Liver (tissue), 9 donors: ENCODE data around the gene PGBD4. TPM values are rescaled to one million over a fixed set of nuclear protein-coding genes. Genes with fewer than 3 reads are reported as not detected.

Experiments used
- DNase-seq: peaks from one replicate; pipeline ENCODE4 v3.0.0-alpha.2; 2017; ENCODE audit warnings: low spot score
- H3K27ac ChIP-seq, 2 donors: one replicate each; pipeline ENCODE4 v1.7.0; 2013; ENCODE audit warnings: inconsistent platforms in 2 of 2, low read length in 2 of 2, control low read depth in 1 of 2, low read depth in 1 of 2, mild to moderate bottlenecking in 1 of 2
- H3K27me3 ChIP-seq, 4 donors: one replicate each; pipeline versions ENCODE4 v1.6.1 to v1.7.0; 2013; ENCODE audit warnings: low read length in 3 of 4, inconsistent platforms in 1 of 4, mild to moderate bottlenecking in 1 of 4, moderate library complexity in 1 of 4; ENCODE audit not compliant: control insufficient read depth in 4 of 4, insufficient read depth in 4 of 4
- H3K36me3 ChIP-seq, 4 donors: one replicate each; pipeline versions ENCODE4 v1.6.1 to v1.7.0; 2013; ENCODE audit warnings: low read length in 3 of 4, mild to moderate bottlenecking in 3 of 4, low read depth in 1 of 4, moderate library complexity in 1 of 4; ENCODE audit not compliant: control insufficient read depth in 4 of 4, insufficient read depth in 3 of 4
- H3K4me1 ChIP-seq, 4 donors: one replicate each; pipeline versions ENCODE4 v1.6.1 to v1.7.0; 2013; ENCODE audit warnings: low read length in 3 of 4, mild to moderate bottlenecking in 3 of 4, moderate library complexity in 1 of 4; ENCODE audit not compliant: control insufficient read depth in 4 of 4, insufficient read depth in 4 of 4
- H3K4me3 ChIP-seq, 3 donors: one replicate each; pipeline versions ENCODE4 v1.6.1 to v1.7.0; 2013; ENCODE audit warnings: low read length in 3 of 3, control low read depth in 1 of 3, low read depth in 1 of 3, mild to moderate bottlenecking in 1 of 3
- H3K9ac ChIP-seq, 2 donors: one replicate each; pipeline ENCODE4 v1.7.0; 2013; ENCODE audit warnings: low read length in 2 of 2, mild to moderate bottlenecking in 2 of 2, moderate library complexity in 2 of 2, control low read depth in 1 of 2, low read depth in 1 of 2
- H3K9me3 ChIP-seq, 4 donors: one replicate each; pipeline versions ENCODE4 v1.6.1 to v1.7.0; 2013; ENCODE audit warnings: low read length in 3 of 4; ENCODE audit not compliant: control insufficient read depth in 4 of 4
- EGR1 ChIP-seq, 2 donors: IDR thresholded peaks; 2 replicates each; pipeline ENCODE4 v1.6.1; 2016 to 2018; ENCODE audit warnings: antibody characterized with exemption in 2 of 2, low read depth in 2 of 2
- FOXA1 ChIP-seq: IDR thresholded peaks from 2 replicates; pipeline ENCODE4 v1.6.1; 2016; ENCODE audit warnings: antibody characterized with exemption
- FOXA2 ChIP-seq: IDR thresholded peaks from 2 replicates; pipeline ENCODE4 v1.6.1; 2016; ENCODE audit warnings: antibody characterized with exemption
- GABPA ChIP-seq, 2 donors: IDR thresholded peaks in 1 of 2; conservative IDR thresholded peaks in 1 of 2; 2 replicates each; pipeline ENCODE4 v1.6.1; 2016; ENCODE audit warnings: antibody characterized with exemption in 2 of 2, mild to moderate bottlenecking in 1 of 2, moderate library complexity in 1 of 2
- HNF4A ChIP-seq, 2 donors: conservative IDR thresholded peaks; 2 replicates each; pipeline ENCODE4 v1.6.1; 2016; ENCODE audit warnings: antibody characterized with exemption in 2 of 2, mild to moderate bottlenecking in 2 of 2
- HNF4G ChIP-seq: IDR thresholded peaks from 2 replicates; pipeline ENCODE4 v1.6.1; 2016; ENCODE audit warnings: antibody characterized with exemption
- JUND ChIP-seq, 2 donors: IDR thresholded peaks; 2 replicates each; pipeline ENCODE4 v1.6.1; 2016; ENCODE audit warnings: antibody characterized with exemption in 2 of 2
- NR2F2 ChIP-seq: IDR thresholded peaks from 2 replicates; pipeline ENCODE4 v1.6.1; 2016; ENCODE audit warnings: antibody characterized with exemption
- RAD21 ChIP-seq, 2 donors: IDR thresholded peaks; 2 replicates each; pipeline ENCODE4 v1.6.1; 2016; ENCODE audit warnings: antibody characterized with exemption in 2 of 2, mild to moderate bottlenecking in 2 of 2
- RXRA ChIP-seq, 2 donors: IDR thresholded peaks; 2 replicates each; pipeline ENCODE4 v1.6.1; 2017 to 2018; ENCODE audit warnings: antibody characterized with exemption in 2 of 2, mild to moderate bottlenecking in 1 of 2
- SP1 ChIP-seq: IDR thresholded peaks from 2 replicates; pipeline ENCODE4 v1.6.1; 2018; ENCODE audit warnings: antibody characterized with exemption, mild to moderate bottlenecking
- TAF1 ChIP-seq: conservative IDR thresholded peaks from 2 replicates; pipeline ENCODE4 v1.6.1; 2016; ENCODE audit warnings: antibody characterized with exemption, mild to moderate bottlenecking
- YY1 ChIP-seq: IDR thresholded peaks from 2 replicates; pipeline ENCODE4 v1.6.1; 2016; ENCODE audit warnings: antibody characterized with exemption, mild to moderate bottlenecking
- WGBS: extraction: QIAGEN DNeasy Blood & Tissue Kit; methylation state at CpG from one replicate; pipeline ENCODE4 v1.1.7; 2013; 5-methylcytosine and 5-hydroxymethylcytosine counted together
- polyA plus RNA-seq, 2 donors: library from polyadenylated mRNA; stranded (reverse) in 1 of 2; unstranded in 1 of 2; fragments of 200-250 nt in 1 of 2; fragments of >200 nt in 1 of 2; fragmentation: Nextera tagmentation in 1 of 2; extraction: Ambion mirVana in 1 of 2; gene quantifications; one replicate each; pipeline versions ENCODE4 v1.2.1 to v1.2.3, GENCODE V29; 2013 to 2015
- total RNA-seq, 2 donors: library from RNA; depleted of rRNA; stranded (reverse); fragments of >200 nt; gene quantifications; one replicate each; pipeline ENCODE4 v1.2.3, GENCODE V29; 2014
- TF ChIP-seq, protein P1 (sequence below): fragments of 150-350 bp; IDR thresholded peaks from 2 replicates; pipeline ENCODE4 v1.5.1; 2017; ENCODE audit warnings: improper control_type of control experiment, low read depth, low read length; ENCODE audit not compliant: missing input control
- TF ChIP-seq, protein P2 (sequence below): IDR thresholded peaks from 2 replicates; pipeline ENCODE4 v1.6.1; 2016; ENCODE audit warnings: antibody characterized with exemption, mild to moderate bottlenecking
- TF ChIP-seq, protein P3 (sequence below): IDR thresholded peaks from 2 replicates; pipeline ENCODE4 v1.6.1; 2016; ENCODE audit warnings: antibody characterized with exemption
- TF ChIP-seq, protein P4 (sequence below): IDR thresholded peaks from 2 replicates; pipeline ENCODE4 v1.6.1; 2016; ENCODE audit warnings: antibody characterized with exemption
- TF ChIP-seq, protein P5 (sequence below): IDR thresholded peaks from 2 replicates; pipeline ENCODE4 v1.6.1; 2016; ENCODE audit warnings: antibody characterized with exemption
- donor health status: healthy.
- donor health status: healthy.
- donor health status: healthy.
- donor health status: healthy.
- donor health status: healthy.

PGBD4 gene
- total and polyA plus RNA-seq, 4 donors, result 0.39 to 1.1 (median 0.94) TPM

DNA sequence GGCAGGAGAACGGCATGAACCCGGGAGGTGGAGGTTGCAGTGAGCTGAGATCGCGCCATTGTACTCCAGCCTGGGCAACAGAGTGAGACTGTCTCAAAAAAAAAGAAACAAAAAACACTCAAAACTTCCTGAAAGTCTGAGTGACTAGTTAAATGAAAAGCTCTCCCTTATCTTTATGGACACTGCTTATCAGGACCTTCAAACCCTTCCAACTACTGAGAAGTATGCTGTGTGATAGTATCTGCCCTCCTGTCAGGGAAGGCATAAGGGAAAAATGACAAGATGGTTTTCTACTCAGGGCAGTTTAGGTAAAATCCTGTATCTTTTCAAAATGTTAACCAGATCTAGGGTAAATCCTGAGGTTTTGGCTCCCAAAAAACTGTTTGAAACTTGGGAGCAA lies 22.0 kb upstream of the PGBD4 start:
- no peak overlapping the region for H3K27ac ChIP-seq
- WGBS, result 87% methylated on average over 4 of the region's 4 CpGs
- no peak overlapping the region for H3K4me3 ChIP-seq
- H3K27me3 ChIP-seq, result no peaks in the 10 kb centered on the region
- no peaks in the 10 kb centered on the region for H3K9me3 ChIP-seq
- peaks cover 0 to 4% (median 2%) of the 10 kb centered on the region in 4 donors for H3K4me1 ChIP-seq
- no peak for DNase-seq
- TF ChIP-seq, protein P1, sequence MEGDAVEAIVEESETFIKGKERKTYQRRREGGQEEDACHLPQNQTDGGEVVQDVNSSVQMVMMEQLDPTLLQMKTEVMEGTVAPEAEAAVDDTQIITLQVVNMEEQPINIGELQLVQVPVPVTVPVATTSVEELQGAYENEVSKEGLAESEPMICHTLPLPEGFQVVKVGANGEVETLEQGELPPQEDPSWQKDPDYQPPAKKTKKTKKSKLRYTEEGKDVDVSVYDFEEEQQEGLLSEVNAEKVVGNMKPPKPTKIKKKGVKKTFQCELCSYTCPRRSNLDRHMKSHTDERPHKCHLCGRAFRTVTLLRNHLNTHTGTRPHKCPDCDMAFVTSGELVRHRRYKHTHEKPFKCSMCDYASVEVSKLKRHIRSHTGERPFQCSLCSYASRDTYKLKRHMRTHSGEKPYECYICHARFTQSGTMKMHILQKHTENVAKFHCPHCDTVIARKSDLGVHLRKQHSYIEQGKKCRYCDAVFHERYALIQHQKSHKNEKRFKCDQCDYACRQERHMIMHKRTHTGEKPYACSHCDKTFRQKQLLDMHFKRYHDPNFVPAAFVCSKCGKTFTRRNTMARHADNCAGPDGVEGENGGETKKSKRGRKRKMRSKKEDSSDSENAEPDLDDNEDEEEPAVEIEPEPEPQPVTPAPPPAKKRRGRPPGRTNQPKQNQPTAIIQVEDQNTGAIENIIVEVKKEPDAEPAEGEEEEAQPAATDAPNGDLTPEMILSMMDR, result no peak
- TF ChIP-seq SP1 (no peak), HNF4A (conservative IDR thresholded peaks at IDR 0.05) (no peak), NR2F2 (no peak), TAF1 (no peak), YY1 (no peak), GABPA (IDR thresholded peaks at IDR 0.05 in 1 of 2, conservative IDR thresholded peaks at IDR 0.05 in 1 of 2) (no peak), RAD21 (IDR thresholded peaks at IDR 0.05) (no peak), RXRA (IDR thresholded peaks at IDR 0.05) (no peak), HNF4G (no peak), FOXA1 (no peak), JUND (IDR thresholded peaks at IDR 0.05) (no peak), EGR1 (IDR thresholded peaks at IDR 0.05; ENCODE audit: low read depth in 2 of 2) (no peak), FOXA2 (no peak)
- TF ChIP-seq, protein P2, sequence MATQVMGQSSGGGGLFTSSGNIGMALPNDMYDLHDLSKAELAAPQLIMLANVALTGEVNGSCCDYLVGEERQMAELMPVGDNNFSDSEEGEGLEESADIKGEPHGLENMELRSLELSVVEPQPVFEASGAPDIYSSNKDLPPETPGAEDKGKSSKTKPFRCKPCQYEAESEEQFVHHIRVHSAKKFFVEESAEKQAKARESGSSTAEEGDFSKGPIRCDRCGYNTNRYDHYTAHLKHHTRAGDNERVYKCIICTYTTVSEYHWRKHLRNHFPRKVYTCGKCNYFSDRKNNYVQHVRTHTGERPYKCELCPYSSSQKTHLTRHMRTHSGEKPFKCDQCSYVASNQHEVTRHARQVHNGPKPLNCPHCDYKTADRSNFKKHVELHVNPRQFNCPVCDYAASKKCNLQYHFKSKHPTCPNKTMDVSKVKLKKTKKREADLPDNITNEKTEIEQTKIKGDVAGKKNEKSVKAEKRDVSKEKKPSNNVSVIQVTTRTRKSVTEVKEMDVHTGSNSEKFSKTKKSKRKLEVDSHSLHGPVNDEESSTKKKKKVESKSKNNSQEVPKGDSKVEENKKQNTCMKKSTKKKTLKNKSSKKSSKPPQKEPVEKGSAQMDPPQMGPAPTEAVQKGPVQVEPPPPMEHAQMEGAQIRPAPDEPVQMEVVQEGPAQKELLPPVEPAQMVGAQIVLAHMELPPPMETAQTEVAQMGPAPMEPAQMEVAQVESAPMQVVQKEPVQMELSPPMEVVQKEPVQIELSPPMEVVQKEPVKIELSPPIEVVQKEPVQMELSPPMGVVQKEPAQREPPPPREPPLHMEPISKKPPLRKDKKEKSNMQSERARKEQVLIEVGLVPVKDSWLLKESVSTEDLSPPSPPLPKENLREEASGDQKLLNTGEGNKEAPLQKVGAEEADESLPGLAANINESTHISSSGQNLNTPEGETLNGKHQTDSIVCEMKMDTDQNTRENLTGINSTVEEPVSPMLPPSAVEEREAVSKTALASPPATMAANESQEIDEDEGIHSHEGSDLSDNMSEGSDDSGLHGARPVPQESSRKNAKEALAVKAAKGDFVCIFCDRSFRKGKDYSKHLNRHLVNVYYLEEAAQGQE, result no peak
- TF ChIP-seq, protein P3, sequence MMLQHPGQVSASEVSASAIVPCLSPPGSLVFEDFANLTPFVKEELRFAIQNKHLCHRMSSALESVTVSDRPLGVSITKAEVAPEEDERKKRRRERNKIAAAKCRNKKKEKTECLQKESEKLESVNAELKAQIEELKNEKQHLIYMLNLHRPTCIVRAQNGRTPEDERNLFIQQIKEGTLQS, result no peak
- TF ChIP-seq, protein P4, sequence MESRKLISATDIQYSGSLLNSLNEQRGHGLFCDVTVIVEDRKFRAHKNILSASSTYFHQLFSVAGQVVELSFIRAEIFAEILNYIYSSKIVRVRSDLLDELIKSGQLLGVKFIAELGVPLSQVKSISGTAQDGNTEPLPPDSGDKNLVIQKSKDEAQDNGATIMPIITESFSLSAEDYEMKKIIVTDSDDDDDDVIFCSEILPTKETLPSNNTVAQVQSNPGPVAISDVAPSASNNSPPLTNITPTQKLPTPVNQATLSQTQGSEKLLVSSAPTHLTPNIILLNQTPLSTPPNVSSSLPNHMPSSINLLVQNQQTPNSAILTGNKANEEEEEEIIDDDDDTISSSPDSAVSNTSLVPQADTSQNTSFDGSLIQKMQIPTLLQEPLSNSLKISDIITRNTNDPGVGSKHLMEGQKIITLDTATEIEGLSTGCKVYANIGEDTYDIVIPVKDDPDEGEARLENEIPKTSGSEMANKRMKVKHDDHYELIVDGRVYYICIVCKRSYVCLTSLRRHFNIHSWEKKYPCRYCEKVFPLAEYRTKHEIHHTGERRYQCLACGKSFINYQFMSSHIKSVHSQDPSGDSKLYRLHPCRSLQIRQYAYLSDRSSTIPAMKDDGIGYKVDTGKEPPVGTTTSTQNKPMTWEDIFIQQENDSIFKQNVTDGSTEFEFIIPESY, result no peak
- TF ChIP-seq, protein P5, sequence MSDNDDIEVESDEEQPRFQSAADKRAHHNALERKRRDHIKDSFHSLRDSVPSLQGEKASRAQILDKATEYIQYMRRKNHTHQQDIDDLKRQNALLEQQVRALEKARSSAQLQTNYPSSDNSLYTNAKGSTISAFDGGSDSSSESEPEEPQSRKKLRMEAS, result no peak
- no peak overlapping the region for H3K9ac ChIP-seq
- peaks cover 3 to 12% (median 11%) of the 10 kb centered on the region in 4 donors for H3K36me3 ChIP-seq
